ENCODE measurements around the gene MYO7A.

GRCh38 chr11:77163271-77163670 is 35.2 kb downstream of the MYO7A start:
- TF ChIP-seq CTCF (IDR thresholded peaks at IDR 0.05) (no peak), EZH2phosphoT487 (IDR thresholded peaks at IDR 0.05) (no peak)
